Pulmonary artery endothelial cell (primary cell): Measurements from ENCODE around the gene SMARCD3. TPM values are rescaled to one million over a fixed set of nuclear protein-coding genes. Genes with fewer than 3 reads are reported as not detected.

Source experiments
- DNase-seq: peaks from one replicate; pipeline ENCODE4 v3.0.0-alpha.2; 2011; ENCODE audit warnings: low read depth, low spot score
- total RNA-seq: library from RNA; depleted of rRNA; stranded (reverse); fragments of >200 nt; gene quantifications from 2 replicates; pipeline ENCODE4 v1.2.3, GENCODE V29; 2014

The SMARCD3 gene
- total RNA-seq, 1 donor from 2014 or later: 6.7 TPM

- no peak for DNase-seq
Measured at GRCh38 chr7:151210087-151210854, 38.2 kb downstream of the SMARCD3 start, which contains the start of gene H2BK1. H2BK1 (minus strand) TSS chr7:151210488; CDS start chr7:151210318, 170 bp downstream.

- DNase-seq: no peak
Measured at GRCh38 chr7:151209588-151209987, 38.9 kb downstream of the SMARCD3 start.

- no peak for DNase-seq
Measured at GRCh38 chr7:151208253-151208862, 40.1 kb downstream of the SMARCD3 start.

- DNase-seq: no peak
Measured at GRCh38 chr7:151207804-151208203, 40.7 kb downstream of the SMARCD3 start.

- no peak for DNase-seq
Measured at GRCh38 chr7:151207315-151207714, 41.2 kb downstream of the SMARCD3 start.

- DNase-seq: no peak
Measured at GRCh38 chr7:151206914-151207313, 41.6 kb downstream of the SMARCD3 start.

GRCh38 chr7:151205730-151206129 lies 42.8 kb downstream of the SMARCD3 start:
- no peak for DNase-seq

- DNase-seq: no peak
Measured at GRCh38 chr7:151204383-151205032, 44.0 kb downstream of the SMARCD3 start.

- DNase-seq: no peak
Measured at GRCh38 chr7:151202836-151203235, 45.7 kb downstream of the SMARCD3 start.

- DNase-seq: no peak
Measured at GRCh38 chr7:151201751-151202150, 46.7 kb downstream of the SMARCD3 start.

GRCh38 chr7:151201344-151201743 lies 47.1 kb downstream of the SMARCD3 start:
- DNase-seq: no peak

- no peak for DNase-seq
Measured at GRCh38 chr7:151198945-151199848, 49.3 kb downstream of the SMARCD3 start.

GRCh38 chr7:151197932-151198331 lies 50.6 kb downstream of the SMARCD3 start:
- DNase-seq: no peak

- no peak for DNase-seq
Measured at GRCh38 chr7:151195616-151196450, 52.7 kb downstream of the SMARCD3 start.

- no peak for DNase-seq
Measured at GRCh38 chr7:151194188-151194587, 54.3 kb downstream of the SMARCD3 start.

GRCh38 chr7:151193203-151193978 lies 55.1 kb downstream of the SMARCD3 start:
- DNase-seq: no peak

- DNase-seq: no peak
Measured at GRCh38 chr7:151192002-151192539, 56.4 kb downstream of the SMARCD3 start.

GRCh38 chr7:151191544-151191943 lies 57.0 kb downstream of the SMARCD3 start:
- no peak for DNase-seq

GRCh38 chr7:151189038-151189437 lies 59.5 kb downstream of the SMARCD3 start:
- no peak for DNase-seq
